HCT116 (cell line): Measurements from ENCODE around the gene ATP6V1B1. TPM values are rescaled to one million over a fixed set of nuclear protein-coding genes. Genes with fewer than 3 reads are reported as not detected.

Experiments
- ATAC-seq: fragments of 200-7000 bp; cut with Tn5 transposase; 2 replicates; pipeline ENCODE4 v1.9.1; 2020; ENCODE audit warnings: mild to moderate bottlenecking, moderate library complexity
- BruUV-seq: library from RNA; stranded (reverse); fragments of 400-500 nt; replicated peaks from 2 replicates; lab custom pipeline; 2021; lab: Mats Ljungman, UMichigan
- CTCF ChIA-PET: fragments of 300-600 bp; sonication (Branson Sonifier 250); formaldehyde crosslinking; loops from one replicate; lab custom pipeline; 2021; ENCODE audit warnings: antibody characterized with exemption; lab: Charles Lee
- POLR2A ChIA-PET: fragments of 300-600, 350-600 bp; sonication (Branson Sonifier 250); formaldehyde crosslinking; loops from one replicate; lab custom pipeline; 2021; ENCODE audit warnings: antibody characterized with exemption; lab: Charles Lee
- RAD21 ChIA-PET, 2 experiments: fragments of 300-600 bp; sonication (Branson Sonifier 250); formaldehyde crosslinking; loops; one replicate each; lab custom pipeline; 2023; ENCODE audit warnings: low total read pairs in 2 of 2; ENCODE audit not compliant: uncharacterized antibody in 2 of 2, unreplicated experiment in 2 of 2, low non-redundant PET in 1 of 2; lab: Charles Lee
- DNase-seq: peaks from one replicate; pipeline ENCODE4 v3.0.0-alpha.2; 2010; ENCODE audit warnings: low read depth, low spot score
- H2AFZ ChIP-seq: fragments of 200-600 bp; shearing (Covaris generic), sonication (generic); 2 replicates; pipeline ENCODE4 v1.6.1; 2017; ENCODE audit warnings: low read depth, mixed run types, mixed read lengths, antibody characterized with exemption, low read length; ENCODE audit not compliant: poor library complexity, severe bottlenecking
- H3K27ac ChIP-seq: 2 replicates; pipeline ENCODE4 v1.5.1; 2012; ENCODE audit warnings: low read depth, low read length
- H3K27me3 ChIP-seq: fragments of 200-600 bp; sonication (generic); 2 replicates; pipeline ENCODE4 v1.6.1; 2016; ENCODE audit warnings: mixed run types, low read length, mixed read lengths; ENCODE audit not compliant: insufficient read depth
- H3K36me3 ChIP-seq, 2 experiments: fragments of 200-500 bp in 1 of 2; fragments of 200-600 bp in 1 of 2; sonication (Bioruptor generic) in 1 of 2; sonication (generic) in 1 of 2; 2 replicates each; pipeline versions ENCODE4 v1.5.1 to v1.6.1; 2014 to 2016; ENCODE audit warnings: low read length in 2 of 2, inconsistent platforms in 1 of 2, mixed read lengths in 1 of 2, mixed run types in 1 of 2; ENCODE audit not compliant: insufficient read depth in 2 of 2, control insufficient read depth in 1 of 2
- H3K4me1 ChIP-seq, 2 experiments: fragments of 200-600 bp in 1 of 2; sonication (generic) in 1 of 2; 2 replicates each; pipeline versions ENCODE4 v1.5.1 to v1.6.1; 2012 to 2017; ENCODE audit warnings: low read length in 2 of 2, inconsistent platforms in 1 of 2, mild to moderate bottlenecking in 1 of 2, mixed read lengths in 1 of 2, mixed run types in 1 of 2, moderate library complexity in 1 of 2; ENCODE audit not compliant: insufficient read depth in 2 of 2, control insufficient read depth in 1 of 2
- H3K4me2 ChIP-seq: fragments of 200-600 bp; sonication (generic); 2 replicates; pipeline ENCODE4 v1.6.1; 2017; ENCODE audit warnings: mixed run types, low read length, mixed read lengths
- H3K4me3 ChIP-seq, 2 experiments: fragments of 200-600 bp in 1 of 2; sonication (generic) in 1 of 2; replicated peaks in 1 of 2; 2 replicates each; pipeline ENCODE4 v1.5.1; 2011 to 2016; ENCODE audit warnings: low read length in 2 of 2, control low read depth in 1 of 2, low read depth in 1 of 2, mild to moderate bottlenecking in 1 of 2, mixed read lengths in 1 of 2, mixed run types in 1 of 2
- H3K79me2 ChIP-seq: fragments of 200-600 bp; sonication (generic); 2 replicates; pipeline ENCODE4 v1.6.1; 2017; ENCODE audit warnings: mild to moderate bottlenecking, mixed run types, low read length, moderate library complexity, mixed read lengths; ENCODE audit not compliant: insufficient read depth
- H3K9ac ChIP-seq: fragments of 200-600 bp; sonication (generic); 2 replicates; pipeline ENCODE4 v1.6.1; 2016; ENCODE audit warnings: low read length, mixed read lengths
- H3K9me2 ChIP-seq: fragments of 200-600 bp; sonication (generic), shearing (Covaris generic); 2 replicates; pipeline ENCODE4 v1.6.1; 2017; ENCODE audit warnings: mixed run types, mild to moderate bottlenecking, moderate library complexity; ENCODE audit not compliant: insufficient read depth
- H3K9me3 ChIP-seq, 2 experiments: fragments of 200-500 bp in 1 of 2; fragments of 200-600 bp in 1 of 2; sonication (Bioruptor generic) in 1 of 2; sonication (generic) in 1 of 2; 2 replicates each; pipeline ENCODE4 v1.6.1; 2014 to 2017; ENCODE audit warnings: low read length in 2 of 2, mixed read lengths in 2 of 2, inconsistent platforms in 1 of 2, low read depth in 1 of 2, mild to moderate bottlenecking in 1 of 2, mixed run types in 1 of 2, moderate library complexity in 1 of 2; ENCODE audit not compliant: control insufficient read depth in 1 of 2, insufficient read depth in 1 of 2
- H4K20me1 ChIP-seq: fragments of 200-600 bp; sonication (generic), shearing (Covaris generic); 2 replicates; pipeline ENCODE4 v1.6.1; 2017; ENCODE audit warnings: mixed run types, mild to moderate bottlenecking, moderate library complexity; ENCODE audit not compliant: insufficient read depth
- EGR1 ChIP-seq: IDR thresholded peaks from 2 replicates; pipeline ENCODE4 v1.6.1; 2012; ENCODE audit warnings: low read depth
- EZH2 ChIP-seq: fragments of 200-600 bp; sonication (generic); IDR thresholded peaks from 2 replicates; pipeline ENCODE4 v1.6.1; 2017; ENCODE audit warnings: antibody characterized with exemption, mixed run types
- JUND ChIP-seq: IDR thresholded peaks from 2 replicates; pipeline ENCODE4 v1.6.1; 2012
- RAD21 ChIP-seq: IDR thresholded peaks from 2 replicates; pipeline ENCODE4 v1.6.1; 2012; ENCODE audit warnings: low read depth, mild to moderate bottlenecking
- SP1 ChIP-seq: IDR thresholded peaks from 2 replicates; pipeline ENCODE4 v1.6.1; 2012; ENCODE audit warnings: low read depth
- TCF7L2 ChIP-seq: IDR thresholded peaks from 2 replicates; pipeline ENCODE4 v1.7.0; 2011; ENCODE audit warnings: borderline replicate concordance, inconsistent platforms; ENCODE audit not compliant: insufficient read depth, insufficient read length; ENCODE audit errors: extremely low read depth
- intact Hi-C: fragments of 100-400 bp; cut with micrococcal nuclease; formaldehyde crosslinking; loops from 2 replicates; pipeline ENCODE4 v1.10.0; 2022
- total RNA-seq: library from RNA; stranded (reverse); gene quantifications from one replicate; pipeline ENCODE4 v1.2.1, GENCODE V29; 2021; ENCODE audit not compliant: unreplicated experiment
- TF ChIP-seq, protein P1 (sequence below): IDR thresholded peaks from 2 replicates; pipeline ENCODE4 v1.6.1; 2012
- TF ChIP-seq, protein P2 (sequence below), 3 experiments: fragments of 200-600 bp in 1 of 3; sonication (generic) in 1 of 3; IDR thresholded peaks in 2 of 3; conservative IDR thresholded peaks in 1 of 3; 2 replicates each; pipeline ENCODE4 v1.5.1; 2012 to 2017; ENCODE audit warnings: low read depth in 2 of 3, low read length in 2 of 3, antibody characterized with exemption in 1 of 3, borderline replicate concordance in 1 of 3, control low read depth in 1 of 3, mild to moderate bottlenecking in 1 of 3, mixed read lengths in 1 of 3, mixed run types in 1 of 3, moderate library complexity in 1 of 3; ENCODE audit not compliant: insufficient read depth in 1 of 3

ATP6V1B1 gene
- total RNA-seq, 1 experiment from 2014 or later: 0.74 TPM

DNA sequence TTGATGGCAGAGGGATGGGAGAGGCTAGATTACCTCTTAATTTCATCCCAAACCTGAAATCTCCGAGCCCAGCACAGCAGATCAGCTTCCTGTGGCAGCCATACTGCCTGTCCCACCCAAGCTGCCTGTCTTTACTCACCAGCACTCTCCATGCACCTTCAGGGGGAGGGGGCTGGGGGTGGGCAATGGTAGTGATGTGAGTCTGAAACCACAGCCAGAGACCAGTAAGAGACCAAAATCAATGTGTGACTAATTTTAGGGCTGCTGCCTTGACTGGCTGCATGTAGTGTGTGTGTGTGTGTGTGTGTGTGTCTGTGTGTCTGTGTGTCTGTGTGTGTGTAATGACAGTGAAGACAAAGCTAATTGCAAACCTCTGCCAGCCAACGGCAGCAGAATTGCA lies 70.6 kb downstream of the ATP6V1B1 start:
- Histone ChIP-seq H3K79me2 (no peaks in the 10 kb centered on the region), H3K27me3 (no peaks in the 10 kb centered on the region), H4K20me1 (no peaks in the 10 kb centered on the region), H3K9me3 (no peaks in the 10 kb centered on the region), H3K4me3 (no peak overlapping the region), H3K4me1 (peaks cover 0 to 3% of the 10 kb centered on the region in 2 experiments; a peak in 2 of 4 replicates), H3K27ac (no peak overlapping the region), H3K9me2 (no peaks in the 10 kb centered on the region), H3K36me3 (no peaks in the 10 kb centered on the region), H3K9ac (no peak overlapping the region), H3K4me2 (no peak overlapping the region), H2AFZ (no peak overlapping the region)
- ATAC-seq (no peak), DNase-seq (no peak)
- no TSS peak for BruUV-seq
- ChIA-PET RAD21 (no interaction called here), POLR2A (no interaction called here), CTCF (no interaction called here)
- TF ChIP-seq RAD21 (no peak), EGR1 (no peak), TCF7L2 (no peak), JUND (no peak), EZH2 (no peak)
- TF ChIP-seq, protein P1, sequence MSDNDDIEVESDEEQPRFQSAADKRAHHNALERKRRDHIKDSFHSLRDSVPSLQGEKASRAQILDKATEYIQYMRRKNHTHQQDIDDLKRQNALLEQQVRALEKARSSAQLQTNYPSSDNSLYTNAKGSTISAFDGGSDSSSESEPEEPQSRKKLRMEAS: no peak
- intact Hi-C loops: no loop called here

DNA sequence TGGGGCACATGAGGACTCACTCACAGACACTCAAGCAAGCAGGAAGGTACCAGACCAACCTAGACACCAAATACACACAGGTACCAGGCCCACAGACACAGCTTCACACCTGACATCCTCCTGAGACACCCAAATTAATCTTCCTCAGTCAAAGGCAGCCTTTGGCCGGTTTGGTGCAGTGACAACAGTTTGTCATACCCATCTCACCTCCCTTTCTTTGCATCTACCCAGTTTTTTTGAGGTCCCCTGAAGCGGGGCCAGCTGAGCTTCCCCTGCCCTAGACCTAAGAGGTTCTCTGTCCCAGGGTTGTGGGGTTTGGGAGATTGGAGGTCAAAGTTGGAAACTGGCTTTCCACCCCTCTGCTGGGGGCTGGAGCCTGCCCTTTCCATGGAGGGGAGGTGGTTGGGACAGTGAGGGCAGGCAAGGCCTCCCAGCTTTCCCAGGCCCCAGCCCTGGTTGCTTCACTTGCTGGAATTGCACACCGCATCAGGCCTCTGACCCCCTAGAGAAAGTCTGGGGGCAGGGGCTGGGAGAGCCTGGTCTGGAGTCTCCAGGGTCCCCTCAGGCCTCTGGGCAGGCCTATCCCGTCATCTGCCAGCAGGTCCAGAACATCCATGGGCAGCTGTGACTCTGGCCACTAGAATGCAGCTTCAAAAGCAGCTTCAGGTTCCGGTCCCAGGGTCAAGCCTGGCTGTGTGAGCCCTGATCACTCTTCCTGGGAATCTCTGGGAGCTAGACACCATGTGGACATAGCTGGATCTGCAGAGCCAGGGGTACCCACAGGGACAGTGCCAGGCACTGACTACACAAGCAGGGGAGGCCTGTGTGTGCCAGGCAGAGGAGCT lies 71.5 kb downstream of the ATP6V1B1 start:
- no peaks in the 10 kb centered on the region for H3K36me3 ChIP-seq
- no peaks in the 10 kb centered on the region for H3K9me2 ChIP-seq
- no peaks in the 10 kb centered on the region for H4K20me1 ChIP-seq
- ChIA-PET RAD21 (no interaction called here), POLR2A (no interaction called here), CTCF (no interaction called here)
- no peaks in the 10 kb centered on the region for H3K79me2 ChIP-seq
- H3K9me3 ChIP-seq: no peaks in the 10 kb centered on the region
- no peaks in the 10 kb centered on the region for H3K27me3 ChIP-seq
- no peak overlapping the region for H3K9ac ChIP-seq
- no peak overlapping the region for H2AFZ ChIP-seq
- peak; percentile 80 for ATAC-seq
- no peak for DNase-seq
- intact Hi-C loops: no loop called here
- TF ChIP-seq, protein P2, sequence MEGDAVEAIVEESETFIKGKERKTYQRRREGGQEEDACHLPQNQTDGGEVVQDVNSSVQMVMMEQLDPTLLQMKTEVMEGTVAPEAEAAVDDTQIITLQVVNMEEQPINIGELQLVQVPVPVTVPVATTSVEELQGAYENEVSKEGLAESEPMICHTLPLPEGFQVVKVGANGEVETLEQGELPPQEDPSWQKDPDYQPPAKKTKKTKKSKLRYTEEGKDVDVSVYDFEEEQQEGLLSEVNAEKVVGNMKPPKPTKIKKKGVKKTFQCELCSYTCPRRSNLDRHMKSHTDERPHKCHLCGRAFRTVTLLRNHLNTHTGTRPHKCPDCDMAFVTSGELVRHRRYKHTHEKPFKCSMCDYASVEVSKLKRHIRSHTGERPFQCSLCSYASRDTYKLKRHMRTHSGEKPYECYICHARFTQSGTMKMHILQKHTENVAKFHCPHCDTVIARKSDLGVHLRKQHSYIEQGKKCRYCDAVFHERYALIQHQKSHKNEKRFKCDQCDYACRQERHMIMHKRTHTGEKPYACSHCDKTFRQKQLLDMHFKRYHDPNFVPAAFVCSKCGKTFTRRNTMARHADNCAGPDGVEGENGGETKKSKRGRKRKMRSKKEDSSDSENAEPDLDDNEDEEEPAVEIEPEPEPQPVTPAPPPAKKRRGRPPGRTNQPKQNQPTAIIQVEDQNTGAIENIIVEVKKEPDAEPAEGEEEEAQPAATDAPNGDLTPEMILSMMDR (IDR thresholded peaks at IDR 0.05 in 2 of 3, conservative IDR thresholded peaks at IDR 0.05 in 1 of 3; ENCODE audit: borderline replicate concordance in 1 of 3, insufficient read depth in 1 of 3, low read depth in 2 of 3, low read length in 2 of 3): 0 out of 6 replicates have a peak, but pooled peaks of 1 of the 3 experiments have one; percentile 12
- TF ChIP-seq SP1: no peak
- H3K27ac ChIP-seq: no peak overlapping the region
- H3K4me3 ChIP-seq: no peak overlapping the region
- no peaks in the 10 kb centered on the region for H3K4me1 ChIP-seq
- no TSS peak for BruUV-seq
- H3K4me2 ChIP-seq: no peak overlapping the region
